PC-9 (cell line): ENCODE data around the gene GBE1. TPM values are rescaled to one million over a fixed set of nuclear protein-coding genes. Genes with fewer than 3 reads are reported as not detected.

Experiments used
- BruUV-seq: library from RNA; stranded (reverse); fragments of 400-500 nt; replicated peaks from 2 replicates; lab custom pipeline; 2021; lab: Mats Ljungman, UMichigan
- CTCF ChIA-PET: fragments of 300-600 bp; sonication (Branson Sonifier 250); formaldehyde crosslinking; loops from one replicate; lab custom pipeline; 2022; ENCODE audit warnings: antibody characterized with exemption; lab: Charles Lee
- POLR2A ChIA-PET: fragments of 300-600 bp; sonication (Branson Sonifier 250); formaldehyde crosslinking; loops from one replicate; lab custom pipeline; 2022; ENCODE audit warnings: antibody characterized with exemption; ENCODE audit not compliant: unreplicated experiment; lab: Charles Lee
- DNase-seq, 2 experiments: peaks; one replicate each; pipeline versions ENCODE4 v3.0.0 to v3.0.0-alpha.2; 2015 to 2022; ENCODE audit warnings: mixed read lengths in 1 of 2
- H2AFZ ChIP-seq: fragments of 200-600 bp; sonication (generic); 2 replicates; pipeline ENCODE4 v1.8.1; 2017; ENCODE audit warnings: antibody characterized with exemption
- H3F3A ChIP-seq: fragments of 200-600 bp; sonication (generic); 2 replicates; pipeline ENCODE4 v1.8.1; 2017; ENCODE audit warnings: antibody characterized with exemption, mild to moderate bottlenecking, low read depth; ENCODE audit not compliant: insufficient read depth
- H3K27ac ChIP-seq: fragments of 200-600 bp; sonication (generic); 2 replicates; pipeline ENCODE4 v1.6.1; 2016; ENCODE audit warnings: mixed run types
- H3K27me3 ChIP-seq: fragments of 200-600 bp; sonication (generic); 2 replicates; pipeline ENCODE4 v1.6.1; 2016; ENCODE audit warnings: low read depth, mixed run types; ENCODE audit not compliant: insufficient read depth
- H3K36me3 ChIP-seq: fragments of 200-600 bp; sonication (generic); 2 replicates; pipeline ENCODE4 v1.6.1; 2016; ENCODE audit warnings: low read depth, mixed run types
- H3K4me1 ChIP-seq: fragments of 200-600 bp; sonication (generic); replicated peaks from 2 replicates; pipeline ENCODE4 v1.6.1; 2016; ENCODE audit warnings: mixed run types; ENCODE audit not compliant: insufficient read depth
- H3K4me2 ChIP-seq: fragments of 200-600 bp; sonication (generic); 2 replicates; pipeline ENCODE4 v1.6.1; 2017; ENCODE audit warnings: mixed run types
- H3K4me3 ChIP-seq: fragments of 200-600 bp; sonication (generic); 2 replicates; pipeline ENCODE4 v1.6.1; 2016; ENCODE audit warnings: mixed run types
- H3K79me2 ChIP-seq: fragments of 200-600 bp; sonication (generic); 2 replicates; pipeline ENCODE4 v1.6.1; 2017; ENCODE audit warnings: low read depth, mixed run types
- H3K9me2 ChIP-seq: fragments of 200-600 bp; sonication (generic); 2 replicates; pipeline ENCODE4 v1.8.1; 2017; ENCODE audit warnings: mild to moderate bottlenecking; ENCODE audit not compliant: insufficient read depth
- H3K9me3 ChIP-seq: fragments of 200-600 bp; sonication (generic); 2 replicates; pipeline ENCODE4 v1.8.1; 2016; ENCODE audit warnings: low read depth; ENCODE audit not compliant: insufficient read depth
- H4K20me1 ChIP-seq: fragments of 200-600 bp; sonication (generic); 2 replicates; pipeline ENCODE4 v1.8.1; 2017; ENCODE audit not compliant: insufficient read depth
- CTCF ChIP-seq: fragments of 200-600 bp; sonication (generic); conservative IDR thresholded peaks from 2 replicates; pipeline ENCODE4 v1.6.1; 2017; ENCODE audit warnings: mixed run types, antibody characterized with exemption, mild to moderate bottlenecking, moderate library complexity
- EZH2 ChIP-seq: fragments of 200-600 bp; sonication (generic); IDR thresholded peaks from 2 replicates; pipeline ENCODE4 v1.8.0; 2017; ENCODE audit warnings: antibody characterized with exemption, low read depth
- intact Hi-C: fragments of 100-400 bp; cut with micrococcal nuclease; formaldehyde crosslinking; loops from one replicate; pipeline ENCODE4 v1.10.0; 2022; ENCODE audit not compliant: unreplicated experiment
- total RNA-seq: library from RNA; stranded (reverse); gene quantifications from 2 replicates; pipeline ENCODE4 v1.2.3, GENCODE V29; 2021

GBE1 gene
- total RNA-seq, 1 experiment from 2014 or later, result 31.2 TPM

GRCh38 chr3:81451140-81451539, 310.3 kb downstream of the GBE1 start:
- BruUV-seq, result no TSS peak
- no peaks in the 10 kb centered on the region for H4K20me1 ChIP-seq
- H3K36me3 ChIP-seq, result no peaks in the 10 kb centered on the region
- ChIA-PET POLR2A (no interaction called here), CTCF (no interaction called here)
- no peaks in the 10 kb centered on the region for H3K79me2 ChIP-seq
- no peak overlapping the region for H3K4me2 ChIP-seq
- H3K9me2 ChIP-seq, result no peaks in the 10 kb centered on the region
- no peak overlapping the region for H3K27ac ChIP-seq
- no peak overlapping the region for H3K4me3 ChIP-seq
- H3K27me3 ChIP-seq, result no peaks in the 10 kb centered on the region
- H3K9me3 ChIP-seq, result no peaks in the 10 kb centered on the region; the same call in 1 of the 2 replicates
- no peaks in the 10 kb centered on the region for H3K4me1 ChIP-seq
- no peak for DNase-seq
- H2AFZ ChIP-seq, result no peak overlapping the region
- no peaks in the 10 kb centered on the region for H3F3A ChIP-seq
- TF ChIP-seq CTCF, result no peak
- TF ChIP-seq EZH2, result no peak
- intact Hi-C loops, result no loop called here

GRCh38 chr3:81446806-81447205, 314.6 kb downstream of the GBE1 start:
- H3K4me3 ChIP-seq, result no peak overlapping the region
- CTCF ChIA-PET, result no interaction called here
- no peaks in the 10 kb centered on the region for H3K79me2 ChIP-seq
- POLR2A ChIA-PET, result no interaction called here
- no peaks in the 10 kb centered on the region for H3K27me3 ChIP-seq
- H3K4me1 ChIP-seq, result no peaks in the 10 kb centered on the region
- H2AFZ ChIP-seq, result no peak overlapping the region
- H4K20me1 ChIP-seq, result no peaks in the 10 kb centered on the region
- no peak for TF ChIP-seq EZH2
- TF ChIP-seq CTCF, result no peak
- H3F3A ChIP-seq, result no peaks in the 10 kb centered on the region
- H3K4me2 ChIP-seq, result no peak overlapping the region
- DNase-seq, result no peak
- no TSS peak for BruUV-seq
- H3K27ac ChIP-seq, result no peak overlapping the region
- H3K9me3 ChIP-seq, result no peaks in the 10 kb centered on the region; the same call in 1 of the 2 replicates
- intact Hi-C loops, result no loop called here
- H3K9me2 ChIP-seq, result no peaks in the 10 kb centered on the region
- no peaks in the 10 kb centered on the region for H3K36me3 ChIP-seq

- no peaks in the 10 kb centered on the region for H3F3A ChIP-seq
- intact Hi-C loops, result no loop called here
- no peak overlapping the region for H3K27ac ChIP-seq
- CTCF ChIA-PET, result no interaction called here
- H3K4me3 ChIP-seq, result no peak overlapping the region
- H4K20me1 ChIP-seq, result no peaks in the 10 kb centered on the region
- H3K4me2 ChIP-seq, result no peak overlapping the region
- no peak for DNase-seq
- H3K9me2 ChIP-seq, result no peaks in the 10 kb centered on the region
- H3K36me3 ChIP-seq, result no peaks in the 10 kb centered on the region
- POLR2A ChIA-PET, result no interaction called here
- H3K27me3 ChIP-seq, result no peaks in the 10 kb centered on the region
- H2AFZ ChIP-seq, result no peak overlapping the region
- no peaks in the 10 kb centered on the region; the same call in 1 of the 2 replicates for H3K9me3 ChIP-seq
- no peaks in the 10 kb centered on the region for H3K4me1 ChIP-seq
- BruUV-seq, result no TSS peak
- no peaks in the 10 kb centered on the region for H3K79me2 ChIP-seq
- TF ChIP-seq CTCF (no peak), EZH2 (no peak)
These were observed 315.7 kb downstream of the GBE1 start for GRCh38 chr3:81445712-81446111.
